Activated naive CD4-positive, alpha-beta T cell treated with anti-CD3 and anti-CD28 coated beads, Interleukin-2, amount 50 U/mL, for 72 hours (primary cell): ENCODE data around the gene CCDC195. TPM values are rescaled to one million over a fixed set of nuclear protein-coding genes. Genes with fewer than 3 reads are reported as not detected.
"Not testable (repeated sequence)": the region's sequence is repeated elsewhere in the genome, so short reads cannot be mapped to it uniquely, and the experiment has no call there.

Experiments
- ATAC-seq, 2 donors: fragments of 150-1000 bp; cut with Tn5 transposase; 2 replicates each; pipeline ENCODE4 v1.10.0; 2021; ENCODE audit warnings: mild to moderate bottlenecking in 2 of 2, moderate library complexity in 2 of 2
- DNase-seq, 2 donors: peaks; one replicate each; pipeline ENCODE4 v3.0.0; 2021 to 2022; ENCODE audit warnings: low spot score in 2 of 2
- H3K27ac Mint-ChIP-seq, 2 donors: one replicate each; pipeline ENCODE4 v1.8.0; 2022; ENCODE audit warnings: mild to moderate bottlenecking in 2 of 2, mixed read lengths in 2 of 2
- H3K36me3 Mint-ChIP-seq, 2 donors: one replicate each; pipeline ENCODE4 v1.8.0; 2022; ENCODE audit warnings: mixed read lengths in 2 of 2
- H3K9me3 Mint-ChIP-seq, 2 donors: one replicate each; pipeline ENCODE4 v1.8.0; 2022; ENCODE audit warnings: mixed read lengths in 2 of 2
- total RNA-seq, 2 donors: library from RNA; stranded (reverse); gene quantifications; one replicate each; pipeline ENCODE4 v1.2.3, GENCODE V29; 2022

CCDC195 gene
- total RNA-seq, 2 donors from 2014 or later = not detected

GRCh38 chr2:224711859-224712665, 4.1 kb downstream of the CCDC195 start:
- H3K27ac Mint-ChIP-seq = no peak overlapping the region
- H3K36me3 Mint-ChIP-seq = peaks cover 0 to 6% of the 10 kb centered on the region in 2 donors
- DNase-seq (no peak), ATAC-seq (no peak)
- H3K9me3 Mint-ChIP-seq = peaks cover 0 to 5% of the 10 kb centered on the region in 2 donors

GRCh38 chr2:224711381-224711780, 4.8 kb downstream of the CCDC195 start:
- DNase-seq (no peak), ATAC-seq (no peak)
- no peak overlapping the region for H3K27ac Mint-ChIP-seq
- peaks cover 0 to 6% of the 10 kb centered on the region in 2 donors for H3K36me3 Mint-ChIP-seq
- H3K9me3 Mint-ChIP-seq = peaks cover 0 to 5% of the 10 kb centered on the region in 2 donors

GRCh38 chr2:224709301-224709700, 6.9 kb downstream of the CCDC195 start:
- ATAC-seq = no peak
- H3K27ac Mint-ChIP-seq = no peak overlapping the region

GRCh38 chr2:224694502-224694901, 21.7 kb downstream of the CCDC195 start:
- no peak for DNase-seq
- Mint-ChIP-seq H3K27ac (no peak overlapping the region), H3K36me3 (no peaks in the 10 kb centered on the region), H3K9me3 (no peaks in the 10 kb centered on the region)
- no peak for ATAC-seq

More at GRCh38 chr2:224709301-224709700, 6.9 kb downstream of the CCDC195 start:
- H3K9me3 Mint-ChIP-seq = peaks cover 0 to 5% of the 10 kb centered on the region in 2 donors
- DNase-seq = no peak
- H3K36me3 Mint-ChIP-seq = peaks cover 0 to 6% of the 10 kb centered on the region in 2 donors

- no peak for DNase-seq
- no peak for ATAC-seq
- H3K9me3 Mint-ChIP-seq = no peaks in the 10 kb centered on the region
- H3K27ac Mint-ChIP-seq = no peak overlapping the region
- no peaks in the 10 kb centered on the region for H3K36me3 Mint-ChIP-seq
These were observed 24.6 kb downstream of the CCDC195 start for GRCh38 chr2:224691563-224691962.

GRCh38 chr2:224690868-224691267, 25.3 kb downstream of the CCDC195 start:
- DNase-seq (no peak), ATAC-seq (no peak)
- Mint-ChIP-seq H3K27ac (no peak overlapping the region), H3K36me3 (no peaks in the 10 kb centered on the region), H3K9me3 (no peaks in the 10 kb centered on the region)

- no peaks in the 10 kb centered on the region for H3K9me3 Mint-ChIP-seq
- no peaks in the 10 kb centered on the region for H3K36me3 Mint-ChIP-seq
- ATAC-seq = no peak
- no peak for DNase-seq
- no peak overlapping the region for H3K27ac Mint-ChIP-seq
These were observed 26.6 kb downstream of the CCDC195 start for GRCh38 chr2:224689539-224689938.

- no peaks in the 10 kb centered on the region for H3K36me3 Mint-ChIP-seq
- no peaks in the 10 kb centered on the region for H3K9me3 Mint-ChIP-seq
- no peak overlapping the region for H3K27ac Mint-ChIP-seq
- ATAC-seq (no peak), DNase-seq (no peak)
These were observed 27.2 kb downstream of the CCDC195 start for GRCh38 chr2:224688997-224689396.

GRCh38 chr2:224687156-224687555, 29.0 kb downstream of the CCDC195 start:
- H3K27ac Mint-ChIP-seq = no peak overlapping the region
- ATAC-seq (no peak), DNase-seq (no peak)
- no peaks in the 10 kb centered on the region for H3K9me3 Mint-ChIP-seq
- H3K36me3 Mint-ChIP-seq = no peaks in the 10 kb centered on the region

- Mint-ChIP-seq H3K36me3 (no peaks in the 10 kb centered on the region), H3K9me3 (no peaks in the 10 kb centered on the region), H3K27ac (no peak overlapping the region)
- DNase-seq (no peak), ATAC-seq (no peak)
These were observed 31.0 kb downstream of the CCDC195 start for GRCh38 chr2:224685121-224685520.

GRCh38 chr2:224682134-224682533, 34.0 kb downstream of the CCDC195 start:
- Mint-ChIP-seq H3K9me3 (no peaks in the 10 kb centered on the region), H3K27ac (no peak overlapping the region), H3K36me3 (no peaks in the 10 kb centered on the region)
- DNase-seq = no peak
- ATAC-seq = no peak

- DNase-seq (no peak), ATAC-seq (no peak)
- Mint-ChIP-seq H3K27ac (no peak overlapping the region), H3K36me3 (no peaks in the 10 kb centered on the region), H3K9me3 (no peaks in the 10 kb centered on the region)
These were observed 44.4 kb downstream of the CCDC195 start for GRCh38 chr2:224671731-224672130.

GRCh38 chr2:224670203-224670602, 46.0 kb downstream of the CCDC195 start:
- no peak for ATAC-seq
- Mint-ChIP-seq H3K9me3 (no peaks in the 10 kb centered on the region), H3K27ac (no peak overlapping the region), H3K36me3 (no peaks in the 10 kb centered on the region)
- DNase-seq = no peak

GRCh38 chr2:224669449-224669848, 46.7 kb downstream of the CCDC195 start:
- DNase-seq = no peak
- no peak for ATAC-seq
- H3K27ac Mint-ChIP-seq = no peak overlapping the region
- H3K9me3 Mint-ChIP-seq = no peaks in the 10 kb centered on the region
- H3K36me3 Mint-ChIP-seq = no peaks in the 10 kb centered on the region

GRCh38 chr2:224668123-224668909, 47.8 kb downstream of the CCDC195 start:
- Mint-ChIP-seq H3K36me3 (peaks cover 3 to 4% of the 10 kb centered on the region in 2 donors), H3K27ac (no peak overlapping the region), H3K9me3 (peaks cover 3% of the 10 kb centered on the region in 2 donors)
- DNase-seq (no peak), ATAC-seq (no peak)

GRCh38 chr2:224666951-224667553, 49.1 kb downstream of the CCDC195 start:
- no peak for ATAC-seq
- H3K9me3 Mint-ChIP-seq = peaks cover 7 to 8% of the 10 kb centered on the region in 2 donors

GRCh38 chr2:224663322-224663721, 52.8 kb downstream of the CCDC195 start:
- Mint-ChIP-seq H3K36me3 (peaks cover 11 to 16% of the 10 kb centered on the region in 2 donors), H3K9me3 (peaks cover 7 to 10% of the 10 kb centered on the region in 2 donors)
- not testable (repeated sequence) for ATAC-seq, DNase-seq, H3K27ac Mint-ChIP-seq

More at GRCh38 chr2:224666951-224667553, 49.1 kb downstream of the CCDC195 start:
- no peak for DNase-seq
- Mint-ChIP-seq H3K27ac (no peak overlapping the region), H3K36me3 (peaks cover 11 to 13% of the 10 kb centered on the region in 2 donors)
